H1 (cell line): ENCODE data around the gene EFCAB13. TPM values are rescaled to one million over a fixed set of nuclear protein-coding genes. Genes with fewer than 3 reads are reported as not detected.
"Not testable (repeated sequence)": the region's sequence is repeated elsewhere in the genome, so short reads cannot be mapped to it uniquely, and the experiment has no call there.

Experiments
- CTCF ChIA-PET: fragments of 300-600 bp; sonication (Branson Sonifier 250); formaldehyde crosslinking; loops from one replicate; lab custom pipeline; 2021; ENCODE audit not compliant: partially characterized antibody; lab: Charles Lee
- POLR2A ChIA-PET: fragments of 300-600 bp; sonication (Branson Sonifier 250); formaldehyde crosslinking; loops from one replicate; lab custom pipeline; 2021; ENCODE audit warnings: inconsistent platforms; ENCODE audit not compliant: partially characterized antibody; lab: Charles Lee
- DNase-seq, 2 experiments: peaks; one replicate each; pipeline versions ENCODE4 v3.0.0 to v3.0.0-alpha.2; 2010 to 2022; ENCODE audit warnings: low spot score in 2 of 2, low read depth in 1 of 2, mixed read lengths in 1 of 2
- FAIRE-seq: peaks from 2 replicates; lab custom pipeline; 2011; peaks lifted over from hg19 to GRCh38; lab: Jason Lieb, UNC
- H2AFZ ChIP-seq: 2 replicates; pipeline ENCODE4 v1.8.1; 2012; ENCODE audit warnings: low read length, inconsistent platforms
- H2AK5ac ChIP-seq: 2 replicates; pipeline ENCODE4 v1.6.1; 2013; ENCODE audit warnings: low read depth, low read length
- H2BK120ac ChIP-seq: replicated peaks from 2 replicates; pipeline ENCODE3; 2013; ENCODE audit warnings: low read depth, low read length, inconsistent platforms
- H2BK12ac ChIP-seq: 2 replicates; pipeline ENCODE4 v1.6.1; 2013; ENCODE audit warnings: low read depth, low read length
- H2BK15ac ChIP-seq: 2 replicates; pipeline ENCODE4 v1.6.1; 2013; ENCODE audit warnings: low read length
- H2BK20ac ChIP-seq: 2 replicates; pipeline ENCODE4 v1.6.1; 2013; ENCODE audit warnings: low read length
- H2BK5ac ChIP-seq: 2 replicates; pipeline ENCODE4 v1.6.1; 2013; ENCODE audit warnings: low read depth, low read length
- H3K14ac ChIP-seq: 2 replicates; pipeline ENCODE4 v1.6.1; 2013; ENCODE audit warnings: inconsistent platforms; ENCODE audit not compliant: insufficient read length
- H3K18ac ChIP-seq: 2 replicates; pipeline ENCODE4 v1.6.1; 2013; ENCODE audit warnings: low read length; ENCODE audit errors: extremely low read depth
- H3K23ac ChIP-seq: 2 replicates; pipeline ENCODE4 v1.6.1; 2013; ENCODE audit warnings: inconsistent platforms; ENCODE audit not compliant: insufficient read length
- H3K23me2 ChIP-seq: 2 replicates; pipeline ENCODE4 v1.6.1; 2013; ENCODE audit warnings: low read depth, low read length
- H3K27ac ChIP-seq: 2 replicates; pipeline ENCODE4 v1.6.1; 2011; ENCODE audit warnings: low read depth, low read length, inconsistent platforms
- H3K27me3 ChIP-seq, 4 experiments: replicated peaks in 1 of 4; 1 replicate in 1 of 4; 2 replicates in 3 of 4; pipeline versions ENCODE4 v1.6.1 to v1.8.1; 2011 to 2013; ENCODE audit warnings: low read length in 3 of 4, mild to moderate bottlenecking in 3 of 4, inconsistent platforms in 2 of 4, mixed read lengths in 2 of 4, moderate library complexity in 1 of 4; ENCODE audit not compliant: control insufficient read depth in 3 of 4, insufficient read depth in 3 of 4; ENCODE audit errors: extremely low read depth in 1 of 4
- H3K36me3 ChIP-seq, 4 experiments: 2 replicates each; pipeline versions ENCODE4 v1.6.1 to v1.8.1; 2011 to 2013; ENCODE audit warnings: mild to moderate bottlenecking in 4 of 4, low read length in 3 of 4, moderate library complexity in 2 of 4, control low read depth in 1 of 4, inconsistent platforms in 1 of 4; ENCODE audit not compliant: insufficient read depth in 4 of 4, control insufficient read depth in 2 of 4
- H3K4ac ChIP-seq: replicated peaks from 2 replicates; pipeline ENCODE3; 2013; ENCODE audit warnings: low read length, low read depth, mixed read lengths, inconsistent platforms; ENCODE audit not compliant: insufficient read length
- H3K4me1 ChIP-seq, 4 experiments: replicated peaks in 1 of 4; 1 replicate in 1 of 4; 2 replicates in 3 of 4; pipeline versions ENCODE4 v1.6.1 to v1.8.1; 2011 to 2013; ENCODE audit warnings: low read length in 3 of 4, inconsistent platforms in 2 of 4, mixed read lengths in 1 of 4; ENCODE audit not compliant: insufficient read depth in 4 of 4, control insufficient read depth in 3 of 4
- H3K4me2 ChIP-seq, 2 experiments: 2 replicates each; pipeline versions ENCODE4 v1.6.1 to v1.8.1; 2011 to 2013; ENCODE audit warnings: low read depth in 2 of 2, low read length in 2 of 2, control low read depth in 1 of 2, inconsistent platforms in 1 of 2, mild to moderate bottlenecking in 1 of 2; ENCODE audit not compliant: insufficient read depth in 1 of 2
- H3K4me3 ChIP-seq, 4 experiments: fragments of 200-600, 300-600 bp in 1 of 4; sonication (generic), shearing (Covaris generic), sonication (Bioruptor Twin) in 1 of 4; 2 replicates each; pipeline versions ENCODE4 v1.5.1 to v1.8.1; 2011 to 2016; ENCODE audit warnings: low read length in 4 of 4, low read depth in 3 of 4, control low read depth in 2 of 4, inconsistent platforms in 2 of 4, mild to moderate bottlenecking in 2 of 4, mixed read lengths in 1 of 4, moderate library complexity in 1 of 4; ENCODE audit not compliant: insufficient read depth in 2 of 4; ENCODE audit errors: extremely low read depth in 1 of 4
- H3K56ac ChIP-seq: replicated peaks from 2 replicates; pipeline ENCODE3; 2013; ENCODE audit warnings: low read depth, mild to moderate bottlenecking, mixed read lengths, low read length, inconsistent platforms; ENCODE audit not compliant: insufficient read length
- H3K79me1 ChIP-seq: 2 replicates; pipeline ENCODE4 v1.6.1; 2013; ENCODE audit warnings: low read depth, low read length, control low read depth
- H3K79me2 ChIP-seq, 2 experiments: 2 replicates each; pipeline versions ENCODE4 v1.6.1 to v1.8.1; 2012 to 2013; ENCODE audit warnings: low read length in 2 of 2, mild to moderate bottlenecking in 2 of 2, inconsistent platforms in 1 of 2; ENCODE audit not compliant: insufficient read depth in 2 of 2, control insufficient read depth in 1 of 2
- H3K9ac ChIP-seq, 4 experiments: replicated peaks in 1 of 4; 1 replicate in 1 of 4; 2 replicates in 3 of 4; pipeline versions ENCODE4 v1.6.1 to v1.8.1; 2011 to 2013; ENCODE audit warnings: low read depth in 3 of 4, low read length in 3 of 4, control low read depth in 2 of 4, mild to moderate bottlenecking in 2 of 4, moderate library complexity in 2 of 4, inconsistent platforms in 1 of 4; ENCODE audit errors: extremely low read depth in 1 of 4
- H3K9me3 ChIP-seq, 2 experiments: 2 replicates each; pipeline versions ENCODE4 v1.6.1 to v1.8.1; 2012 to 2013; ENCODE audit warnings: mild to moderate bottlenecking in 2 of 2, moderate library complexity in 2 of 2, control low read depth in 1 of 2, inconsistent platforms in 1 of 2, low read depth in 1 of 2, low read length in 1 of 2, mixed read lengths in 1 of 2; ENCODE audit not compliant: insufficient read depth in 2 of 2
- H4K20me1 ChIP-seq, 2 experiments: replicated peaks in 1 of 2; 2 replicates each; pipeline versions ENCODE3 to v1.8.1; 2011 to 2013; ENCODE audit warnings: inconsistent platforms in 2 of 2, low read length in 2 of 2, mild to moderate bottlenecking in 1 of 2; ENCODE audit not compliant: insufficient read depth in 2 of 2, control insufficient read depth in 1 of 2
- H4K5ac ChIP-seq: 2 replicates; pipeline ENCODE4 v1.6.1; 2013; ENCODE audit warnings: low read length, low read depth, mixed read lengths, inconsistent platforms; ENCODE audit not compliant: insufficient read length
- H4K8ac ChIP-seq: 2 replicates; pipeline ENCODE4 v1.8.0; 2013; ENCODE audit warnings: mild to moderate bottlenecking, moderate library complexity, low read length, inconsistent platforms; ENCODE audit not compliant: insufficient read depth; ENCODE audit errors: extremely low read depth
- H4K91ac ChIP-seq: replicated peaks from 2 replicates; pipeline ENCODE3; 2013; ENCODE audit warnings: low read length, mixed read lengths, inconsistent platforms; ENCODE audit not compliant: insufficient read length
- WGBS, 2 experiments: shearing (Covaris generic) in 1 of 2; methylation state at CpG; one replicate each; pipeline versions ENCODE4 v1.1.6 to v1.1.7; 2013 to 2015; ENCODE audit warnings: low lambda C conversion rate in 2 of 2, mixed read lengths in 2 of 2, inconsistent platforms in 1 of 2, low coverage in 1 of 2, missing lambda C conversion rate in 1 of 2; ENCODE audit not compliant: insufficient replicate concordance in 2 of 2, insufficient coverage in 1 of 2, insufficient read length in 1 of 2; ENCODE audit errors: extremely low coverage in 1 of 2, missing lambda C conversion rate in 1 of 2; 5-methylcytosine and 5-hydroxymethylcytosine counted together
- polyA plus RNA-seq, 7 experiments: library from polyadenylated mRNA; depleted of rRNA in 3 of 7; stranded (reverse) in 5 of 7; unstranded in 2 of 7; fragments of >200 nt in 5 of 7; fragments of 200-250 nt in 2 of 7; gene quantifications; 1 replicate in 5 of 7; 2 replicates in 1 of 7; 4 replicates in 1 of 7; pipeline versions ENCODE4 v1.2.1 to v1.2.3, GENCODE V29; 2011 to 2013; ENCODE audit warnings: missing spikeins in 2 of 7, mixed read lengths in 2 of 7
- total RNA-seq: library from RNA; stranded (reverse); fragmentation: NEBNext Ultra II Directional; extraction: Animal tissue kit (Norgen Biotek cat#: 25700); gene quantifications from 2 replicates; pipeline ENCODE4 v1.2.1, GENCODE V29; 2021

Gene EFCAB13
- total and polyA plus RNA-seq, 2 of the 8 experiments (the other 6 are each of a cell fraction or from before 2014, with no cell fraction given): 0.12 to 2.0 TPM

- H3K79me1 ChIP-seq, H3K4ac ChIP-seq, H2AFZ ChIP-seq, H4K8ac ChIP-seq, H4K20me1 ChIP-seq, H3K23ac ChIP-seq, H4K5ac ChIP-seq, H2BK5ac ChIP-seq, H4K91ac ChIP-seq, H3K4me1 ChIP-seq, CTCF ChIA-PET, H3K14ac ChIP-seq, H3K18ac ChIP-seq, FAIRE-seq, H3K79me2 ChIP-seq, H3K27me3 ChIP-seq, H3K4me3 ChIP-seq, H3K36me3 ChIP-seq, H2BK20ac ChIP-seq, POLR2A ChIA-PET, H3K27ac ChIP-seq, H2BK15ac ChIP-seq, H2BK12ac ChIP-seq, H3K9ac ChIP-seq, H3K23me2 ChIP-seq, H3K56ac ChIP-seq, H2BK120ac ChIP-seq, H3K9me3 ChIP-seq, H3K4me2 ChIP-seq, DNase-seq, H2AK5ac ChIP-seq: not testable (repeated sequence)
- 96% methylated on average over 9 of the region's 49 CpGs; no CpG with 5 or more reads in 1 of the 2 experiments for WGBS, 2 experiments
These were observed 73.9 kb downstream of the EFCAB13 start for GRCh38 chr17:47397532-47398128.
